ENCODE data around the gene PARD6A.
A peak's percentile ranks its signal among the peaks of the same experiment; 100 is the strongest.

Gene PARD6A, protein sequence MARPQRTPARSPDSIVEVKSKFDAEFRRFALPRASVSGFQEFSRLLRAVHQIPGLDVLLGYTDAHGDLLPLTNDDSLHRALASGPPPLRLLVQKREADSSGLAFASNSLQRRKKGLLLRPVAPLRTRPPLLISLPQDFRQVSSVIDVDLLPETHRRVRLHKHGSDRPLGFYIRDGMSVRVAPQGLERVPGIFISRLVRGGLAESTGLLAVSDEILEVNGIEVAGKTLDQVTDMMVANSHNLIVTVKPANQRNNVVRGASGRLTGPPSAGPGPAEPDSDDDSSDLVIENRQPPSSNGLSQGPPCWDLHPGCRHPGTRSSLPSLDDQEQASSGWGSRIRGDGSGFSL

DNA sequence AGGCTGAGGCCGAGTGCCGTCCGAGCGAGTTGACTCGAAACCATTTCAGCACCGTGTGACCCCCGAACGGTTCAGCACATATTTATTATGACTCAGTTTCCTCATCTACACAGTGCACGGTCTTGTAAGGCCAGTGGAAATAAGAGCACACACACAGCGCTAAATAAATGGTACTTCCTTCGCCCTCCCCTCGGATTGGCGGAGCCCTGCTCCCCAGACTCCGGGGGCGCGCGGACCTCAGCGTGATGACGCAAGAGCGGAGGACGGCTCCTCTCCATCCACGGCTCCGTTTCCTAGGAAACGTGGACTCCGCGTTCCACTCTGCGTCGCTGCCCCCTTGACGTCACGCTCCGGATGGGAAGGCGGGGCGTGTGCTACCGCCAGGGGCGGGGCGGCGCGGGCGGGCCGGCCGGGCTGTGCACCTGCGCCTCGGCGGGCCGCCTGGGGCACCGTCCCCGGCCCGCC, at the start of gene PARD6A:
Gene PARD6A (plus strand): TSS at position 397 of the 465 bp plus-strand sequence. CDS start 79 bp downstream, outside the sequence.
- DNase-seq, result peak; percentile 96

DNA sequence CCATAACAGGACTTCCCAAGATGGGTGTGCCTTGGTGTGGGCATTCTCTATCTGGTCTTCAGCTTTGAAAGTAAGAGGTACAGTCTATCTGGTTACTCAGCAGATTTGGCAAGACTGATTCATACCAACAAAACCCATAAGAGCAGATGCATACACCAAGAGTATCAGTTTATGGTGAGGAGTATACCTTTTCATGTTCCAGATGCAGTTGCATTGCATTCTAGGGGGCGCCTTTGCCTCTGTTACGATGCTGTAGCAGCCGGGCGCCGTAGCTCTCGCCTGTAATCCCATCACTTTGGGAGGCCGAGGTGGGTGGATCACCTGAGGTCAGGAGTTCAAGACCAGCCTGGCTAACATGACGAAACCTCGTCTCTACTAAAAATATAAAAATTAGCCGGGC, 47.0 kb upstream of the PARD6A start:
- DNase-seq, result no peak

DNA sequence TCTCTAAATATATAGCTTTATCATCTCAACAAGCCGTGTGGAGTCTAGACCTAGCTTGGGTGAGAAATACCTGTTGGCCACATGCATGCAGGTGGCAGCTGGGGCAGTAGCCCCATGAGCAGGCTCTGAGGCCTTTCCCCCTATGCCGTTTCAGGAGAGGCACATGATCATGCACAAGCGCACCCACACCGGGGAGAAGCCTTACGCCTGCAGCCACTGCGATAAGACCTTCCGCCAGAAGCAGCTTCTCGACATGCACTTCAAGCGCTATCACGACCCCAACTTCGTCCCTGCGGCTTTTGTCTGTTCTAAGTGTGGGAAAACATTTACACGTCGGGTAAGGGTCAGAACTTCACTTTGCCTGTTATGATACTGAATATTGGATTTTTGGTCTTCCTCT, 32.5 kb upstream of the PARD6A start:
- no peak for DNase-seq

DNA sequence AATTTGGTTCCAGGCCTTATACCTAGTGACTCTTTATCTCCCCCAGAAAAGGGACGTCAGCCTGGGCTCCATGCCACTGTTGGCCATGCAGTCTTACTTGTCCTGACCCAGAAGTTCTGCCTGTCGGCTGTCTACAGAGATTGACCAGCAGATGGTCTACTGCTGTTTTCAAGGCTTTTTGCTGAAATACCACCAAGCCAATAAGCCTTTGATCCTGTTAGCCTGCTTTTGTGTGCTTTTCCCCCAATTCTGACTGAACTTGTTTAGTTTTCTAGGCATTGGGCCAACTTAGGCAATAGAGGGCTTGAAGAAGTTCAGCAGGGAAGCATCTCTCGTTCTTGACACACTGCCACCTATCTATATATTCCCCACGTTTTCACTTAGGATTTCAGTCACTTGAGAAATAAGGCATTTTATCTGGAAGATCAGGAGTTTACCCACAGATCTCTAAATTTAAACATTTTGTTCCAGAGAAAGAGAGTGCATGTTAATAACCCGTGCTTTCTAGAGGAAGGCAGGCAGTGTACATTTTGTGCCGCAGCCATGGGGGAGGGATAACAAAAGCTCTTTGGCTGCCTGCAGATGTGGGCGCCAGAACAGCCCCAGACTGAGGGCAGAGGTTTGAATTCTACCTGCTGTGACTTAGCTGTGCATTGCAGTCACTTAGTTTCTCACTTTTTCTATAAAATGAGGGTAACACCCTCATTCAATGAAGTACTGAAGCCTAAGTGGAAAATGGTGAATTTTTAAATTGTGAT, 28.2 kb upstream of the PARD6A start:
- peak; percentile 57 for DNase-seq

- DNase-seq, result no peak
Observed at GRCh38 chr16:67636713-67637112, 24.0 kb upstream of the PARD6A start.

- DNase-seq, result no peak
Observed at GRCh38 chr16:67637625-67638024, 23.1 kb upstream of the PARD6A start.

- no peak for DNase-seq
Observed at GRCh38 chr16:67641779-67642708, 18.7 kb upstream of the PARD6A start.

GRCh38 chr16:67644038-67644437, 16.7 kb upstream of the PARD6A start:
- no peak for DNase-seq

DNA sequence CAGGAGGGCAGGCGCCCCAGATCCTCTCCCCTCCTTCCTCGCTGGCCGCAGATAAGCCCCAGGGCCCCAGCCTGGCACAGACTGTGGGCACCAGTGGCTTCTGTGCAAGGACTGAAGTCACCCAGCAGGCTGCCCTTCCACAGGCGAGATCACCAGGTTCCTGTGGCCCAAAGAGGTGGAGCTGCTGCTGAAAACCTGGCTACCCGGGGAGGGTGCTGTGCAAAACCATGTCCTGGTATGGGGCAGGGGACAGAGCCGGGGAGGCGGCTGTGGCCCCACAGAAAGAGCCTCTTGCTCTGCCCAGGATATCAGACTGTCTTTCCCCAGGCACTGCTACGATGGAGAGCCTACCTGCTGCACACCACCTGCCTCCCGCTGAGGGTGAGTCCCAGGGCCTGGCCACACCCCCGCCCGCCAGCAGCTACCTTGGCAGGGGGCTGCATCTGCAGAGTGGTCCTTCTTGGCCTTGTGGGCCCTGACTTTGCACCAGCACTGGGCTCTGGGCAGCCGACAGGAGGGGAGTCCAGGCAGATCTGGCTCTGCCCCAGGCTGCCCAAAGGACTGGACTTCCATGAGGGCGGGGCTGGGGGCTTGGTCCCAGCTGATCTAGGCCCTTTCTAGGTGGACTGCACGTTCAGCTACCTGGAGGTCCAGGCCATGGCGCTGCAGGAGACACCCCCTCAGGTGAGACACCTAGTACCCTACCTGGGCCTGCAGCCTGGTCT, 15.2 kb upstream of the PARD6A start:
- no peak for DNase-seq

DNA sequence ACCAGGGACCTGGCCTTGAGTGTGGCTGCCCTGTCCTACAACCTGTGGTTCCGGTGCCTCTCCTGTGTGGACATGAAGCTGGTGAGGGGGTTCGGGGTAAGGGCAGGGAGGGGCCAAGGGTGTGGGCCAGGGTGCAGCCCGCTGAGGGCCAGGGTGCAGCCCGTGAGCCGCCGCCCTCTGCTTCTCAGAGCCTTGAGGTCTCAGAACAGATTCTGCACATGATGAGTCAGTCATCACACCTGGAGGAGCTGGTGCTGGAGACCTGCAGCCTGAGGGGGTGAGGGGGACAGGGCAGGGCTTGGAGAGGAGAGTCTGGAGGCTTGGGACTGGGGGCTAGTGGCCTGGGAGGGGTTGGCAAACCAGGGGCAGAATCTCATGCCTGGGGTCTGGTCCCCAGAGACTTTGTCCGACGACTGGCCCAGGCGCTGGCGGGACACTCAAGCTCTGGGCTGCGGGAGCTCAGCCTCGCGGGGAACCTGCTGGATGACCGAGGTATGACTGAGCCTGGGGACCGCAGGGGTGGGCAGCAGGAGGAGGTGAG, 13.6 kb upstream of the PARD6A start:
- no peak for DNase-seq

DNA sequence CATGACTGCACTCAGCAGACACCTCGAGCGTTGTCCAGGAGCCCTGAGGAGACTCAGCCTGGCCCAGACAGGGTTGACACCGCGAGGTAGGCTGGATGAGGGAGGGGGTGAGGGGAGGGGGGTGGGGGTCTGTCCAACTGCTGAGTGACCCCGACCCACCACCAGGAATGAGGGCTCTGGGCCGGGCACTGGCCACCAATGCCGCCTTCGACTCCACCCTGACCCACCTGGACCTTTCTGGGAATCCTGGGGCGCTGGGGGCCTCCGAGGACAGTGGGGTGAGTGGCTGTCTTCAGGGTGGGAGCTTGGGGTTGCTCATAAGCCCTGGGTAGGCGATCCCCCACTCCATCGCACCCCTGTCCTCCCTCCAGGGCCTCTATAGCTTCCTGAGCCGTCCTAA, 13.1 kb upstream of the PARD6A start:
- no peak for DNase-seq

DNA sequence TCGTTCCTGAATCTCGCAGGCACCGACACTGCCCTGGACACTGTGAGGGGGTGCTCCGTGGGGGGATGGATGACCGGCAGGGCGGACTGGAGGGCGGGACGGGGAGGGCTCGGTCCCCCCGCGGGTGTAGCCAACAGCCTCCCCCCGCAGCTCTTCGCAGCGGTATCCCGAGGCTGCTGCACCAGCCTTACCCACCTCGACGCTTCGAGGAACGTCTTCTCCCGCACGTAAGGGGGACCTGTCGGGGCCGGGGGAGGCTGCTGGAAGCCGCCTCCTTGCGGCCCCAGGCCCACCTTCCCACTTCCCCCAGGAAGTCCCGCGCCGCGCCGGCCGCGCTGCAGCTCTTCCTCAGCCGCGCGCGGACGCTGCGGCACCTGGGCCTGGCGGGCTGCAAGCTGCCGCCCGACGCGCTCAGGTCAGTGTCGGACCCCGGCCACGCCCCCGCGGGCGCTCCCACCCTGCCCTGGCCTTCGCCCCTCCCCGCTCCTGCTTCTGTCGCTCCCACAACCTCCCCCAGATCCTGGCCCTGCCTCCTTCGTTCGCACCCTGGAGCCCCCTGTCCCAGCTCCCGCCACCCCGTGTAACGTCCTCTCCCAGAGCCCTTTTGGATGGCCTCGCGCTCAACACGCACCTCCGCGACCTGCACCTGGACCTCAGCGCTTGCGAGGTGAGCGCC, 12.5 kb upstream of the PARD6A start:
- DNase-seq, result no peak

GRCh38 chr16:67648764-67649407, 11.9 kb upstream of the PARD6A start:
- no peak for DNase-seq

GRCh38 chr16:67649494-67649931, 11.2 kb upstream of the PARD6A start:
- no peak for DNase-seq

GRCh38 chr16:67650023-67650422, 10.7 kb upstream of the PARD6A start:
- no peak for DNase-seq

GRCh38 chr16:67651039-67651438, 9.7 kb upstream of the PARD6A start:
- no peak for DNase-seq

GRCh38 chr16:67651847-67652246, 8.9 kb upstream of the PARD6A start:
- DNase-seq, result no peak

DNA sequence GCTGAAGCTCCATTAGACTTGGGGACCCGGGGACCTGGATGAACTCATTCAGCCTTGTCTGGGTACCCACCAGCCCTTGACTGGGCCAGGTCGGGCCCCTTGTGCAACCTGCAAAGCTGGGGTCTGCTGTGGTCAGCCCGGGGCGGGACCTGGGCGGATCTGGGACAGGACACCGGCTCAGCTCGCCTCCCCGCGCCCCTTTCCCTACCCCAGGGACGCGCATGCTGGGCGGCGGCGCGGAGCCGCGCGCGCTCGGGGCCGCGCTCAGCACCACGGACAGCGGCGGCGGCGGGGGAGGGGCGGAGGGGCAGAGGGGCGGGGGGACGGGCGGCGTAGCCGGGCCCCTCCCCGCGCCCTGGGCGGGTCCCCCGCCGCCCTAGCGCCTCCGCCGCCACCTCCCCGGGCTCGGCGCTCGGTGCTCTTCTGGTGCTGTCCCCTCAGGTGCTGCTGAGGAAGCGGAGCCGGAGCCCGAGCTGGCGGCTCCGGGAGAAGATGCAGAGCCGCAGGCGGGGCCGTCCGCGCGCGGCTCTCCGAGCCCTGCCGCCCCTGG, 8.1 kb upstream of the PARD6A start:
- DNase-seq, result peak; percentile 27

GRCh38 chr16:67653128-67653788, 7.5 kb upstream of the PARD6A start:
- peak; percentile 28 for DNase-seq
